Measurements from ENCODE around the gene FNDC5.

GRCh38 chr1:32883338-32884031, 12.8 kb upstream of the FNDC5 start:
- no peak for TF ChIP-seq SP1 (IDR thresholded peaks at IDR 0.05)
- no peak for TF ChIP-seq CTCF (IDR thresholded peaks at IDR 0.05; ENCODE audit: low read depth, low read length, missing input control)
- no peak for TF ChIP-seq JUND (IDR thresholded peaks at IDR 0.05)
- TF ChIP-seq TAF1 (conservative IDR thresholded peaks at IDR 0.05) = no peak
- TF ChIP-seq RAD21 (IDR thresholded peaks at IDR 0.05) = no peak
- no peak for TF ChIP-seq HNF4G (IDR thresholded peaks at IDR 0.05)
- TF ChIP-seq ATF3 (IDR thresholded peaks at IDR 0.05) = no peak
- TF ChIP-seq REST (IDR thresholded peaks at IDR 0.05) = no peak
- TF ChIP-seq MAX (IDR thresholded peaks at IDR 0.05) = no peak
